GM18508 (cell line): ENCODE results near the gene TDG.
"Not testable (repeated sequence)": the region's sequence is repeated elsewhere in the genome, so short reads cannot be mapped to it uniquely, and the experiment has no call there.

Experiments used
- ATAC-seq: cut with Tn5 transposase; IDR thresholded peaks from one replicate; pipeline ENCODE4 v1.9.1; 2021; ENCODE audit warnings: moderate number of reproducible peaks; ENCODE audit not compliant: insufficient read depth, unreplicated experiment

Gene TDG

GRCh38 chr12:104011253-104011652, 45.6 kb downstream of the TDG start:
- ATAC-seq: no peak

- no peak for ATAC-seq
Observed at GRCh38 chr12:104012331-104012730, 46.7 kb downstream of the TDG start.

GRCh38 chr12:104021862-104022261, 56.2 kb downstream of the TDG start:
- not testable (repeated sequence) for ATAC-seq

GRCh38 chr12:104022786-104023185, 57.1 kb downstream of the TDG start:
- no peak for ATAC-seq

- ATAC-seq: no peak
Observed at GRCh38 chr12:104023710-104024109, 58.0 kb downstream of the TDG start.

GRCh38 chr12:104024348-104024747, 58.7 kb downstream of the TDG start:
- no peak for ATAC-seq

- ATAC-seq: no peak
Observed at GRCh38 chr12:104025771-104026170, 60.1 kb downstream of the TDG start.

- no peak for ATAC-seq
Observed at GRCh38 chr12:104026841-104027599, 61.3 kb downstream of the TDG start.

- ATAC-seq: not testable (repeated sequence)
Observed at GRCh38 chr12:104030596-104030995, 64.9 kb downstream of the TDG start.

GRCh38 chr12:104036143-104036542, 70.5 kb downstream of the TDG start:
- not testable (repeated sequence) for ATAC-seq
